HG03103 (cell line): ENCODE data around the gene CCDC47.
"Not testable (repeated sequence)": the region's sequence is repeated elsewhere in the genome, so short reads cannot be mapped to it uniquely, and the experiment has no call there.

Source experiments
- ATAC-seq: cut with Tn5 transposase; IDR thresholded peaks from one replicate; pipeline ENCODE4 v1.9.1; 2021; ENCODE audit warnings: low read depth; ENCODE audit not compliant: unreplicated experiment

Gene CCDC47

GRCh38 chr17:63741143-63741407 lies 32.3 kb downstream of the CCDC47 start:
- no peak for ATAC-seq

- ATAC-seq, result no peak
Observed at GRCh38 chr17:63740464-63741142, 32.8 kb downstream of the CCDC47 start.

- no peak for ATAC-seq
Observed at GRCh38 chr17:63735691-63736090, 37.7 kb downstream of the CCDC47 start.

- ATAC-seq, result no peak
Observed at GRCh38 chr17:63722403-63722802, 51.0 kb downstream of the CCDC47 start.

- not testable (repeated sequence) for ATAC-seq
Observed at GRCh38 chr17:63720194-63720593, 53.2 kb downstream of the CCDC47 start.

- ATAC-seq, result no peak
Observed at GRCh38 chr17:63718988-63719387, 54.4 kb downstream of the CCDC47 start.

- ATAC-seq, result no peak
Observed at GRCh38 chr17:63716426-63716825, 57.0 kb downstream of the CCDC47 start.

- no peak for ATAC-seq
Observed at GRCh38 chr17:63714550-63715277, 58.7 kb downstream of the CCDC47 start.

GRCh38 chr17:63709110-63709509 lies 64.3 kb downstream of the CCDC47 start:
- no peak for ATAC-seq

GRCh38 chr17:63707151-63707550 lies 66.2 kb downstream of the CCDC47 start:
- ATAC-seq, result no peak

- ATAC-seq, result no peak
Observed at GRCh38 chr17:63706336-63707082, 66.9 kb downstream of the CCDC47 start.

GRCh38 chr17:63705657-63706056 lies 67.7 kb downstream of the CCDC47 start:
- no peak for ATAC-seq

- no peak for ATAC-seq
Observed at GRCh38 chr17:63704836-63705235, 68.6 kb downstream of the CCDC47 start.

GRCh38 chr17:63704259-63704576 lies 69.2 kb downstream of the CCDC47 start:
- no peak for ATAC-seq

GRCh38 chr17:63703556-63704258 lies 69.7 kb downstream of the CCDC47 start:
- no peak for ATAC-seq

- no peak for ATAC-seq
Observed at GRCh38 chr17:63703029-63703428, 70.4 kb downstream of the CCDC47 start.

- ATAC-seq, result no peak
Observed at GRCh38 chr17:63702721-63703015, 70.7 kb downstream of the CCDC47 start.

- ATAC-seq, result no peak
Observed at GRCh38 chr17:63701868-63702720, 71.3 kb downstream of the CCDC47 start.

GRCh38 chr17:63701456-63701820 lies 72.0 kb downstream of the CCDC47 start:
- no peak for ATAC-seq

GRCh38 chr17:63700528-63701455 lies 72.6 kb downstream of the CCDC47 start:
- ATAC-seq, result no peak
